ENCODE measurements around the gene PCBP3. TPM values are rescaled to one million over a fixed set of nuclear protein-coding genes. Genes with fewer than 3 reads are reported as not detected.
"Not testable (repeated sequence)": the region's sequence is repeated elsewhere in the genome, so short reads cannot be mapped to it uniquely, and the experiment has no call there.

PCBP3 gene
- polyA plus RNA-seq, 1 experiment = 1.6 TPM

GRCh38 chr21:45975020-45975666 is 331.6 kb downstream of the PCBP3 start:
- ChIA-PET CTCF (no interaction called here), POLR2A (interaction anchor here (0.5 to 0.7 kb wide), 2 partner anchors 17 to 74 kb away, joined by 3 to 7 read pairs; no protein-coding TSS in a partner anchor)
- no peak for TF ChIP-seq CTCF (IDR thresholded peaks at IDR 0.05; ENCODE audit: low read depth, low read length)
- no peaks in the 10 kb centered on the region; the same call in 1 of the 2 replicates for H3K9me3 ChIP-seq (ENCODE audit: control insufficient read depth, insufficient read depth, low read length)
- no peak for DNase-seq (ENCODE audit: low read depth, low spot score)
- peak overlapping the region; percentile 97 for H3K27ac ChIP-seq (ENCODE audit: low read depth, low read length)
- H3K4me3 ChIP-seq (ENCODE audit: low read depth, low read length) = no peak overlapping the region
- H3K27me3 ChIP-seq (ENCODE audit: control insufficient read depth, insufficient read depth, low read length) = no peaks in the 10 kb centered on the region

GRCh38 chr21:45975667-45976409 is 332.3 kb downstream of the PCBP3 start:
- H3K9me3 ChIP-seq (ENCODE audit: control insufficient read depth, insufficient read depth, low read length); H3K27me3 ChIP-seq (ENCODE audit: control insufficient read depth, insufficient read depth, low read length); H3K4me3 ChIP-seq (ENCODE audit: low read depth, low read length); CTCF ChIA-PET; H3K27ac ChIP-seq (ENCODE audit: low read depth, low read length); DNase-seq (ENCODE audit: low read depth, low spot score): not testable (repeated sequence)
- POLR2A ChIA-PET = interaction anchor here (0.5 to 0.7 kb wide), 2 partner anchors 18 to 73 kb away, joined by 3 to 7 read pairs; no protein-coding TSS in a partner anchor

GRCh38 chr21:45976701-45977311 is 333.3 kb downstream of the PCBP3 start:
- H3K4me3 ChIP-seq (ENCODE audit: low read depth, low read length) = no peak overlapping the region
- POLR2A ChIA-PET = no interaction called here
- peaks cover under 1% of the 10 kb centered on the region; the same call in 1 of the 2 replicates for H3K9me3 ChIP-seq (ENCODE audit: control insufficient read depth, insufficient read depth, low read length)
- DNase-seq (ENCODE audit: low read depth, low spot score) = no peak
- no peak overlapping the region for H3K27ac ChIP-seq (ENCODE audit: low read depth, low read length)
- CTCF ChIA-PET = no interaction called here
- TF ChIP-seq CTCF (IDR thresholded peaks at IDR 0.05; ENCODE audit: low read depth, low read length) = no peak
- no peaks in the 10 kb centered on the region for H3K27me3 ChIP-seq (ENCODE audit: control insufficient read depth, insufficient read depth, low read length)

GRCh38 chr21:45977396-45977795 is 333.9 kb downstream of the PCBP3 start:
- peaks cover 6% of the 10 kb centered on the region; the same call in 1 of the 2 replicates for H3K9me3 ChIP-seq (ENCODE audit: control insufficient read depth, insufficient read depth, low read length)
- CTCF ChIA-PET = no interaction called here
- DNase-seq (ENCODE audit: low read depth, low spot score) = no peak
- no peak overlapping the region for H3K4me3 ChIP-seq (ENCODE audit: low read depth, low read length)
- no peak for TF ChIP-seq CTCF (IDR thresholded peaks at IDR 0.05; ENCODE audit: low read depth, low read length)
- POLR2A ChIA-PET = no interaction called here
- no peak overlapping the region for H3K27ac ChIP-seq (ENCODE audit: low read depth, low read length)
- no peaks in the 10 kb centered on the region for H3K27me3 ChIP-seq (ENCODE audit: control insufficient read depth, insufficient read depth, low read length)

- no peak for DNase-seq (ENCODE audit: low read depth, low spot score)
- Histone ChIP-seq H3K27me3 (ENCODE audit: control insufficient read depth, insufficient read depth, low read length) (no peaks in the 10 kb centered on the region), H3K4me3 (ENCODE audit: low read depth, low read length) (no peak overlapping the region), H3K9me3 (ENCODE audit: control insufficient read depth, insufficient read depth, low read length) (peaks cover 17% of the 10 kb centered on the region; the same call in 1 of the 2 replicates), H3K27ac (ENCODE audit: low read depth, low read length) (no peak overlapping the region)
- TF ChIP-seq CTCF (IDR thresholded peaks at IDR 0.05; ENCODE audit: low read depth, low read length) = no peak
- POLR2A ChIA-PET = interaction anchor here (1.1 kb wide), 1 partner anchor 138 kb away, joined by 3 read pairs; no protein-coding TSS in a partner anchor
- CTCF ChIA-PET = interaction anchor here (0.6 kb wide), 1 partner anchor 158 kb away, joined by 3 read pairs; no protein-coding TSS in a partner anchor
Observed at GRCh38 chr21:45979141-45979631, 335.7 kb downstream of the PCBP3 start.
